Thyroid gland (tissue), 4 donors: Measurements from ENCODE around the gene SLC10A7. TPM values are rescaled to one million over a fixed set of nuclear protein-coding genes. Genes with fewer than 3 reads are reported as not detected.

Experiments used
- DNase-seq, 2 donors: peaks; one replicate each; pipeline ENCODE4 v3.0.0-alpha.2; 2019
- H3K27ac ChIP-seq, 3 donors: fragments of 200-600 bp; sonication (generic); 1 replicate in 2 of 3; 2 replicates in 1 of 3; pipeline ENCODE4 v1.5.1; 2016 to 2019; ENCODE audit warnings: mild to moderate bottlenecking in 1 of 3, moderate library complexity in 1 of 3
- H3K27me3 ChIP-seq: fragments of 200-600 bp; sonication (generic); one replicate; pipeline ENCODE4 v1.5.1; 2019
- H3K36me3 ChIP-seq, 2 donors: fragments of 200-600 bp; sonication (generic); one replicate each; pipeline ENCODE4 v1.5.1; 2016 to 2019
- H3K4me1 ChIP-seq, 2 donors: fragments of 200-600 bp; sonication (generic); one replicate each; pipeline ENCODE4 v1.5.1; 2017 to 2019
- H3K4me3 ChIP-seq, 3 donors: fragments of 200-600 bp; sonication (generic); replicated peaks in 1 of 3; 1 replicate in 2 of 3; 2 replicates in 1 of 3; pipeline ENCODE4 v1.5.1; 2016; ENCODE audit warnings: mild to moderate bottlenecking in 1 of 3
- H3K9me3 ChIP-seq: fragments of 200-600 bp; sonication (generic); one replicate; pipeline ENCODE4 v1.5.1; 2017
- CTCF ChIP-seq, 6 experiments: fragments of 200-600 bp in 3 of 6; fragments of 450-650 bp in 3 of 6; sonication (generic) in 3 of 6; IDR thresholded peaks; one replicate each; pipeline ENCODE4 v1.5.1; 2016 to 2019; ENCODE audit warnings: antibody characterized with exemption in 6 of 6, mild to moderate bottlenecking in 2 of 6, inconsistent platforms in 1 of 6, moderate library complexity in 1 of 6
- POLR2A ChIP-seq, 2 donors: fragments of 450-650 bp; IDR thresholded peaks; one replicate each; pipeline ENCODE4 v1.6.1; 2017; ENCODE audit warnings: antibody characterized with exemption in 2 of 2, mild to moderate bottlenecking in 2 of 2, moderate library complexity in 1 of 2
- WGBS, 2 donors: methylation state at CpG; one replicate each; pipeline ENCODE4 v1.1.5; 2017; 5-methylcytosine and 5-hydroxymethylcytosine counted together
- intact Hi-C: fragments of 100-400 bp; cut with DNase I; formaldehyde crosslinking; loops from one replicate; pipeline ENCODE4 v1.15.1; 2023
- total RNA-seq, 4 donors: library from RNA; depleted of rRNA; stranded (reverse); fragments of >200 nt; gene quantifications; one replicate each; pipeline ENCODE4 v1.2.3, GENCODE V29; 2016

Gene SLC10A7
- total RNA-seq, 4 donors from 2014 or later: 16.7 to 29.9 (median 23.1) TPM

GRCh38 chr4:146435962-146436361 is 85.8 kb downstream of the SLC10A7 start:
- no peaks in the 10 kb centered on the region for H3K9me3 ChIP-seq
- H3K27ac ChIP-seq: no peak overlapping the region
- H3K4me3 ChIP-seq: no peak overlapping the region
- intact Hi-C loops: no loop called here
- H3K27me3 ChIP-seq: no peaks in the 10 kb centered on the region
- peaks cover 2 to 16% of the 10 kb centered on the region in 2 donors for H3K4me1 ChIP-seq
- DNase-seq: no peak
- no peak for TF ChIP-seq POLR2A (IDR thresholded peaks at IDR 0.05)
- no peak for TF ChIP-seq CTCF (IDR thresholded peaks at IDR 0.05)
- no peaks in the 10 kb centered on the region for H3K36me3 ChIP-seq

- no peaks in the 10 kb centered on the region for H3K36me3 ChIP-seq
- peaks cover 0 to 2% of the 10 kb centered on the region in 2 donors for H3K4me1 ChIP-seq
- DNase-seq: no peak
- WGBS, 2 donors: 96 to 97% methylated on average over 2 of the region's 2 CpGs
- H3K9me3 ChIP-seq: no peaks in the 10 kb centered on the region
- no peaks in the 10 kb centered on the region for H3K27me3 ChIP-seq
- TF ChIP-seq POLR2A (IDR thresholded peaks at IDR 0.05): no peak
- TF ChIP-seq CTCF (IDR thresholded peaks at IDR 0.05): no peak
- no peak overlapping the region for H3K4me3 ChIP-seq
- intact Hi-C loops: no loop called here
- H3K27ac ChIP-seq: no peak overlapping the region
These were observed 89.7 kb downstream of the SLC10A7 start for GRCh38 chr4:146432065-146432464.

- WGBS, 2 donors: 98 to 100% methylated on average over 1 of the region's 1 CpG
- intact Hi-C loops: no loop called here
- H3K36me3 ChIP-seq: no peaks in the 10 kb centered on the region
- no peaks in the 10 kb centered on the region for H3K9me3 ChIP-seq
- H3K4me3 ChIP-seq: no peak overlapping the region
- no peaks in the 10 kb centered on the region for H3K27me3 ChIP-seq
- DNase-seq: no peak
- no peak overlapping the region for H3K27ac ChIP-seq
- TF ChIP-seq CTCF (IDR thresholded peaks at IDR 0.05) (no peak), POLR2A (IDR thresholded peaks at IDR 0.05) (no peak)
- no peaks in the 10 kb centered on the region for H3K4me1 ChIP-seq
These were observed 93.4 kb downstream of the SLC10A7 start for GRCh38 chr4:146428298-146428697.

- 75 to 82% methylated on average over 2 of the region's 2 CpGs for WGBS, 2 donors
- Histone ChIP-seq H3K27me3 (no peaks in the 10 kb centered on the region), H3K9me3 (no peaks in the 10 kb centered on the region), H3K36me3 (no peaks in the 10 kb centered on the region), H3K27ac (no peak overlapping the region), H3K4me1 (peaks cover 8 to 13% of the 10 kb centered on the region in 2 donors), H3K4me3 (no peak overlapping the region)
- DNase-seq: no peak
- intact Hi-C loops: no loop called here
- TF ChIP-seq CTCF (IDR thresholded peaks at IDR 0.05) (no peak), POLR2A (IDR thresholded peaks at IDR 0.05) (no peak)
These were observed 103.9 kb downstream of the SLC10A7 start for GRCh38 chr4:146417822-146418221.

GRCh38 chr4:146415829-146416228 is 105.9 kb downstream of the SLC10A7 start:
- H3K27me3 ChIP-seq: no peaks in the 10 kb centered on the region
- WGBS, 2 donors: 30 to 76% methylated on average over 1 of the region's 1 CpG
- H3K4me3 ChIP-seq: no peak overlapping the region
- peak; percentile 53 to 59 for DNase-seq
- peak overlapping the region in 1 of 3 donors; percentile 13 for H3K27ac ChIP-seq
- no peaks in the 10 kb centered on the region for H3K36me3 ChIP-seq
- no peak for TF ChIP-seq CTCF (IDR thresholded peaks at IDR 0.05)
- no peak for TF ChIP-seq POLR2A (IDR thresholded peaks at IDR 0.05)
- peaks cover 8 to 13% of the 10 kb centered on the region in 2 donors for H3K4me1 ChIP-seq
- intact Hi-C loops: no loop called here
- H3K9me3 ChIP-seq: no peaks in the 10 kb centered on the region
